A204.1 (cell line): Measurements from ENCODE around the gene DCST1.

Experiments
- FAIRE-seq: peaks from 2 replicates; lab custom pipeline; 2012; peaks lifted over from hg19 to GRCh38; lab: Jason Lieb, UNC

Gene DCST1

GRCh38 chr1:155076371-155076770, 42.7 kb downstream of the DCST1 start:
- no peak for FAIRE-seq

DNA sequence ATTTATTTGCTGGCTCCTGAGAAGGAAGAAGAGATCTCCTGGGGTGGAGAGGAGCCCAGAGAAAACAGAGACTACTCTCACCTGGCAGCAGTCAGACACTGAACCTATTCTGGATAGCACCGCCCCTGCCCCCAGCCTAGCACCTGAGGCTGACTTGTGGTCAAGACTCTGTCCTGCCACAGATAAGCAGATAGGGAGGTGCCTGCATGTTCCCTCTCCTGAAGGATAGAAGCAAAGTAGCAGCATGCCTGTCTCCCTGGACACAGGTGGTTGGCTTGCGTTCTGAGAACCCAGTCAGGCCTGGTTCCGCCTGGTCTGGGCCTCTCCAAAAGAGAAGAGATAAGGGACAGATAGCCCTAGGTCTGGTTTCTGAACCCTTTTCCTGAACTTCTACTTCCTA, 43.7 kb downstream of the DCST1 start:
- no peak for FAIRE-seq

DNA sequence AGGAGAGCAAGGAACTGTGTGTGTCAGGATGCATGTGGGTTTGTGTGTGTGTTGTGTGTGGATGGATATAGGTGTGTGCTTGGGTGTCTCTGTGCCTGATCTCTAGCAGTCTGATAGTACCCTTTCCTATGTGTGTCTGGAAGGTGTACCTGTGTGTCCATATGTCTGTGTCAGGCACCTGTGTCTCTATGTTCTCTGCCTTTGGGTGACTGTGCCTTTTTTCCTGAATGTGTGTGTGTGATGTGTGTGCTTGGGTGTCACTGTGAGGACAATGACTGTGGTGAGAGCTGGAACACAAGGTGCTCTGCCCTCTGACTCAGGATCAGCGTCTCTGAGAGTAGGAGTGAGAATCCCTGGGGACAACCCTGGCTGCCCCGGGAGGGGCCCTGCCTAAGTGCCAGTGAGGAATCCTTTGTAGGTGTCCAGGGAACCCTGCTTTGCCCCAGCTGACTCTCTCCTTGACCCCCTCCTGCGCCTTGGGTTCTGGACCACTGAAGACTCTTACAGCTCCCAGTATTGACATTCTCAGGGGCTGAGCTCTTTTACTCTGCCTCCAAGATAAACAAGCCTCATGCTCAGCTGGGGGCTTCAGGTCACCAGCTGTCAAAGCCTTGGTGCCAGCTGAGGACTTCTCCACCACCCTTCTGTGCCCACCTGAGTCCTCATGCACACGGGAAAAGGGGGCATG, 44.3 kb downstream of the DCST1 start:
- no peak for FAIRE-seq

GRCh38 chr1:155078469-155079209, 45.0 kb downstream of the DCST1 start, which contains the start of gene EFNA3:
TSS of gene EFNA3 (plus strand) at chr1:155078837. CDS start at chr1:155078942, 105 bp downstream.
- no peak for FAIRE-seq

DNA sequence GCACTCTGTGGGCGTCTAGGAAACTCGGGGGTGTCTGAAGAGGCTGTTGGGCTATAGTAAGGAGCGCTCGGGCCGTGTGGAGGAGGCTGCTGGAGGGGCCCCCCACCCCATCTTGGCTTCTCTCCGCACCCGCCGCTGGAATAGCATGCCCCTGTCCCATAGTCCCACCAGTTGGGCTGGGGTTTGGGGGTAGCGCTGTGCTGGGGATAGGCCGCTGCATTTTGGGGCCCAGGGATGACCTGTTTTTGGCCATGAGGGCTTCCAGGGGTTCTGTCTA, 45.5 kb downstream of the DCST1 start:
- FAIRE-seq: no peak

GRCh38 chr1:155079487-155080311, 46.1 kb downstream of the DCST1 start:
- no peak for FAIRE-seq

DNA sequence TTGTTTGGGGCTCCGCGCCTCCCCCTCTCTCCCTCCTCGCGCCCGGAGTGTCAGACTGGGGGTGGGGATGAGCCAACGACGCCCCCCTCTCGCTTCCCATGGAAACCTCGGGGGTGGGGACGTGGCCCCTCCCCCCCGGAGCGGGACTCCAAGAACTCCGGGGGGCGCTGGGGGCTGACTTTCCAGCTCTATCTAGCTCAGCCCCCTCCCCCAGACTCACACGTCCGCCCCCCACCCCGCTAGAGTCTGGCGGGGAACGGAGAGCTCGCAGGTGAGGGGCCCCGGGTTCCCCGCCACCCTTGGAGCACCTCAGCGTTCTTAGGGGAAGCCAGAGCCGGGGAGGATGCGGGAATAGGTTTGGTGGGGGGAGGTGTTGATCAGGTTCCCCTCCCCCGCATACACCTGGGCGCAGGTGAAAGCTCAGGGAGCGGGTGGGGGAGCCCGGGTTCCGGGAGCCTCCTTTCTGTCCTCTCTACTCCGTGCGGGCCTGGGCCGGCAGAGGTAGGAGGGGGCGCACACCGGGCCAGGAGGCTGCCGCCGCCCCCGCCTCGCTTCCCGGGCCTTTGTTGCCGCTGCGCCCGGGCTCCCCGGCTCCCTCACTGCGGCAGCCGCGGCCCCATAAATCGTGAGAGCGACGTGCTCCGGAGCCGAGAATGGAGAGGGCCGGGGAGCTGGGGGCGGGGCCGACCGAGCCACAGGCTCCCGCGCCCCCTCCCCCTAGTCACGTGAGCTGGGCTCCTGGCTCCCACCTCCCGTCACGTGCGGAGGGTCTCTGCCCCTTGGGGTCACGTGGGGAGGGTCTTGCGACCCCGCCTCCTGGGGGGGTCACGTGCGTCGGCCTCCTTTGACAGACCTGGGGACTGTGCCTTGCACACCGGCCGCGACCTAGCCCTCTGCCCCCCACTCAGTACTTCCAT, 46.9 kb downstream of the DCST1 start:
- FAIRE-seq: no peak

DNA sequence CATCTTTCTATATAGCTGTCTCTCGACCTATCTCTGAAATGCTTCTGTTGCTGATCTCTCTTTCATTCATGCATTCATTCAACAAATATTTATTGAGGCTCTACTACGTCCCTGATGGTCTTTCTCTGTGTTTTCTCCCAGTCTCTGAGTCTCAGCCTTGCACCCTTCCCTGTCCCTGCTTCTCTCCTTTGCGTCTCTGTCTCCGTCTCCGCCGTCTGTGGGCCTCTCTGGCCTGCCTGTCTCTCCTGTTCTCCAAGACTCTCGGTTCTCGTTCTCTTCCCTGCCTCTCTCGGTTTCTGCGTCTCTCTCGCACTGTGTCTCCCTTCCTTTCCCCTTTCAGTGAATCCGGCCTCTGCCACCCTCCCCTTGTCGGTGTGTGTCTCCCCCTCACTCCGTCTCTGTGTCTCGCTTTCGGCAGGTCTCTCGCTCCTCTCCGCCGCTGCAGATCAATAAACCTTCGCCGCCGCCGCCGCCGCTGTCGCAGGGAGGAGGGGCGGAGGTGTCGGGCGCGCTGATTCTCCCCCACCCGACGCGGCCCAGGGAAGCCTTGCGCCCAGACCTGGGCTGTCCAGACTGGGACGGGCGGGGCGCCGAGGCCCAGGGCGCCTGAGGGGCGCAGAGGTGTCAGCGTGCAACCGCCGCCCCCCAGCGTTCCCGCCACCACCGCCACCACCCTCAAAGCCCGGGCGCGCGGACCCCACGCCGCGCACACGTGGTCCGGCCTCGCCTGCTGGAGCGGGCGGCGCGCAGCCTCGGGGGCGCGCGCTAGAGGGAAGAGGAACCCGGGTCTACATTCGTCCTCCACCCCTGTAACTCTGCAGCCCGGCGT, 48.1 kb downstream of the DCST1 start:
- no peak for FAIRE-seq

- FAIRE-seq: no peak
Observed at GRCh38 chr1:155082301-155083051, 48.9 kb downstream of the DCST1 start.

DNA sequence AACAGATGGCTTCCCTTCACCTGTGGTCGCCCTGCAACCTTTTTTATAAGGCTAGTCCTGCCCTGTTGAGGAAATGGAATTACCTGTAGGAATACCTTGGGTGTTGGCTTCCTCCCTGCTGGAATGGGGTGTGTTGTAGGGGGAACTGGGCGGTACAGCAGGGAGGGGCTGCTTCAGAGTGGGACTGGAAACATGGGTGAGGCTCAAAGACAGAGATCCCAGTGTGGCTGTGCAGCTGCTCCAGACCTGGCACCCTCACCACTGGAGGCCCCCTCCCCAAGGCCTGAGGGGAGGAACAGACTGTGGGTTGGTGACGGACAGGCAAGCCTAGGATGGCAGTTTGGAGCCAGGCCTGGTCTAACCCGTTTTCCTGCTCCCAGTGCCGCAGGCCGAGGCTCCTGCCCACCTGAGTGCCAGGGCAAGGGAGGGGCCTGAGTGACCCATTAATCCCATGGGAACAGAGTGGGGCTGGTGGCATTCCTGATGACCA, 49.5 kb downstream of the DCST1 start:
- no peak for FAIRE-seq

GRCh38 chr1:155083865-155084721, 50.5 kb downstream of the DCST1 start:
- no peak for FAIRE-seq

DNA sequence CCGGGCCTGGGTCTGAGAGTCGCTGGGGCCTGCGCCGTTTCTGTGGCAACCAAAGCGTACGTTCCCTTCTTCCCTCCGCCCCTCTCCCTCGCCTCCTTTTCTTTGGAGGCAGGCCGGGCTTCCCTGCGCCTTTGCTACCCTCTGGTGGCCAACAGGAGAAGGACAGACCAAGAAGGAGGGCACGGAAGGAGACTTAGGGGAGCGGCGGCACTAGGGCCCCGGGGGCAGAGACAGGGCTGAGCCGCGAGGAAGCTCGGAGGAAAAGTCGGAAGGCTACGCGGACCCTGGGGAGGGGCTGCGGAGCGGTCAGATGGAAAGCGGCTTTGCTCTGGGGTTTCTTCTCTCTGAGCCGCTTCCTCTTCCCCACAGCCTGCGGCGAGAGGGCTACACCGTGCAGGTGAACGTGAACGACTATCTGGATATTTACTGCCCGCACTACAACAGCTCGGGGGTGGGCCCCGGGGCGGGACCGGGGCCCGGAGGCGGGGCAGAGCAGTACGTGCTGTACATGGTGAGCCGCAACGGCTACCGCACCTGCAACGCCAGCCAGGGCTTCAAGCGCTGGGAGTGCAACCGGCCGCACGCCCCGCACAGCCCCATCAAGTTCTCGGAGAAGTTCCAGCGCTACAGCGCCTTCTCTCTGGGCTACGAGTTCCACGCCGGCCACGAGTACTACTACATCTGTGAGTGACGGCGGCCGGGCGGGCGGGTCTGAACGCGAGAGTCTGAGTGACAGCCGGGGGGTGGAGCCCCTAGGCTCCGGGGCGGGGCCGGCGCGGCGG, 51.3 kb downstream of the DCST1 start:
- FAIRE-seq: peak; percentile 90

- no peak for FAIRE-seq
Observed at GRCh38 chr1:155085504-155086127, 52.0 kb downstream of the DCST1 start.

DNA sequence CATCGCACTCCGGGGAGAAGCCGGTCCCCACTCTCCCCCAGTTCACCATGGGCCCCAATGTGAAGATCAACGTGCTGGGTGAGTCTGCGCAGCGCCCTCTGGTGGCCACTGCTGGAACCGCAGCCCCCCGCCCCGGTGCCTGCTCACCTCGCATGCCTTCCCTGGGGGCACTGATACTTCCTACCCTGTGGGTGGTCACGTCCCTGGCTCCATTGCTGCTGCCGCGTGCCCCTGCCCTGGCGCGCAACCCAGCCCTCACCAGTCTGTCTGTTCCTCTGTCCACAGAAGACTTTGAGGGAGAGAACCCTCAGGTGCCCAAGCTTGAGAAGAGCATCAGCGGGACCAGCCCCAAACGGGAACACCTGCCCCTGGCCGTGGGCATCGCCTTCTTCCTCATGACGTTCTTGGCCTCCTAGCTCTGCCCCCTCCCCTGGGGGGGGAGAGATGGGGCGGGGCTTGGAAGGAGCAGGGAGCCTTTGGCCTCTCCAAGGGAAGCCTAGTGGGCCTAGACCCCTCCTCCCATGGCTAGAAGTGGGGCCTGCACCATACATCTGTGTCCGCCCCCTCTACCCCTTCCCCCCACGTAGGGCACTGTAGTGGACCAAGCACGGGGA, 52.6 kb downstream of the DCST1 start:
- no peak for FAIRE-seq

GRCh38 chr1:155086856-155087535, 53.4 kb downstream of the DCST1 start:
- no peak for FAIRE-seq

DNA sequence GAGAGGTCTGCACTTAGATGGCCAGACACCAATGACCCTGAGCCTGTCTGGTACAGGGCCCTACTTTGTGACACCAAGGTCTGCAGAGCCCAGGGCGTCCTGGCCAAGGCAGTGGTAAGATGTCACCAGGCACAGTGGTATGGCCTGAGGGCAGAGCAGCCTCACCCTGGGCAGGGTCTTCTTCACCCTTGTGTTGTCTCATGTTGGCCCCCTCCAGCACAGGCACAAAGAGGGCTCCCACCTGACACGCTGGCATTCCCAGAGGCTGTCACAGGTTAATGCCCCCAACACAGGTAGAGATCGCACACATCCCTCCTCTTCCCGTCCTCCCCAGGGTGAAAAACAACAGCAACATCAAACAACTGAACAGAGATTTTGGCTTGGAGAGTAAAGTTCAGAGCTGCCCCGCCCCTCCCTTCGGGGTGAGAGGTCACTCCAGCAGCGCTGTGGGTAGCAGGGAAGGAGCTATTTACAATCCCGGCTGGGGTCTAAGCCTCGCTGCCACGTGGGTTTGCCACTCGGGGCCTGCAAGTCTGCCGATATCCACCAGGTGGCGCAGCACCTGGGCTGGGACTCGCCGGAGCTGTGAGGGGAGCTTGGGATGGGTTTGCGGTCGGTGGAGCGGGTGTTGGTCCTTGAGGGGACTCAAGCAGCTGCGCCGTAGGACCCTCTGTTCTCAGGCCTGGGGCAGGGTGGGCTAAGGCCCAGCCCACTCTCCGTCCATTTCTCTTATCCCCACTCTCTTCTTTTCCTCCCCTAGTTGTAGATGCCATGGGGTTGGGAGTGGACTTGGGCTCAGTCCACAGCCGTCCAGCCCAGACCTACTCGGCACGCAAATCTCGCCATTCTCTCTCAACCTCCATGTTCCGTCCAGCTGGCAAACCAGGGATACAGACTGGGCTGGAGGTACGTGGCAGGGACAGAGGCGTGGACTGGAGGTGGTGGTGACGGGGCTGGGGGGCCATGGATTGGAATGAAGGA, 57.7 kb downstream of the DCST1 start:
- no peak for FAIRE-seq
